NCI-H2029 (cell line): ENCODE data around the gene EHBP1.

ENCODE experiments used
- DNase-seq: peaks from one replicate; lab custom pipeline; 2025; lab: John Stamatoyannopoulos, UW

The EHBP1 gene

GRCh38 chr2:62964050-62964449, 258.5 kb downstream of the EHBP1 start:
- no peak for DNase-seq

DNA sequence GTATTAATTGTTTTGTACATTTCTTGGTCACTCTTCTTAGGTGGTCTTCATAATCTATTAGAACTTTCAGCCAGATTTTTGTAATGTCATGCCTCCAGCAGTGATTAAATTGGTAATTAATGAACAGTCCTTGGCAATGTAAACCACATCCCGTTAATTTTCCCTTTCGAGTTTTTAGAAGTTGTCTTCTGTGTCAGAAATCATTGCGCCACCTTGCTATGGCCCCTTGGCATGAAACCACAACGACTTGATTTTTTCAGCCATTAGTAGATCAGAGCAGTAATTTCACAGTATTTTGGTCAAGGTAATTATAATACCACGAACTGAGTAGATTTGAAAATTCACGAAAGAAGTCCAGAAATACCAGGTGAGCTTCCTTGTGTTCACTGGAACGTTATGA, 259.2 kb downstream of the EHBP1 start:
- DNase-seq: no peak

GRCh38 chr2:62966991-62967390, 261.5 kb downstream of the EHBP1 start:
- no peak for DNase-seq

DNA sequence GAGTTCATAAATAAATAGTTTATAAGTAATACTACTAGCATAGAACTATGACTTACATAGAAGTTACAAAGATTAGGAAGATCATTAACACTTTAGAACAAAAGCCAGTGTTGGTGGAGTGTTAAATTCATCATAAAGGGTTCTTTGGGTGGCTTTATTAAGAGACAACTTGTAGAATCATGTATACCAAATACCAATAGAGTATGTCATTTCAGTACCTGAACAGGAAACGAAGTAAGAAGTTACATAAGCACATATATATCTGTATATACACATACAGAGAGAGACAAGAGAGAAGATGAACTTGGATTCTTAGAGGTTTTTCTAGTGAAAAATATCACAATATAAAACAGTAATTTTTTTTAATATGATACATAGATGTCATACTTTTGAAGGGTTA, 262.7 kb downstream of the EHBP1 start:
- DNase-seq: no peak

GRCh38 chr2:62968668-62969067, 263.2 kb downstream of the EHBP1 start:
- no peak for DNase-seq

- no peak for DNase-seq
Measured at GRCh38 chr2:62971936-62972335, 266.4 kb downstream of the EHBP1 start.

DNA sequence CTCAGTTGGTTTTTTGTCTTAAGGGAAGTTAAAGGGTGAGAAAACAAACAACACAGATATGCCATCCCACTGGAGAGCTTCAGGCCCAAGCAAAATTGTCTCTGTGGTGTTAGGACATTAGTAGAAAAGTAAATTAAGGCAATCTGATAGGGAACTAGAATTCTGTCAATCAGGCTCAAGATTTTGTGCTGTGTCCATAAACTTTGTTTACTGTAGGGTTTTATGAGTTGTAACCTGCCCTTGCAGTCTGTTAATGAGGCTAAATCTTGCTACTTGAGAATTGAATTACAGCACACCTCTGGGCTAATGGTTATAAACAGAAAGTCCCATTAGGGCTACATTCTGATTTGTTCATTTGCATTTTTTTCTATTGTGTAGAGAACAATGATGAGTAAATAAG, 267.1 kb downstream of the EHBP1 start:
- DNase-seq: no peak

GRCh38 chr2:62974999-62975398, 269.5 kb downstream of the EHBP1 start:
- no peak for DNase-seq

DNA sequence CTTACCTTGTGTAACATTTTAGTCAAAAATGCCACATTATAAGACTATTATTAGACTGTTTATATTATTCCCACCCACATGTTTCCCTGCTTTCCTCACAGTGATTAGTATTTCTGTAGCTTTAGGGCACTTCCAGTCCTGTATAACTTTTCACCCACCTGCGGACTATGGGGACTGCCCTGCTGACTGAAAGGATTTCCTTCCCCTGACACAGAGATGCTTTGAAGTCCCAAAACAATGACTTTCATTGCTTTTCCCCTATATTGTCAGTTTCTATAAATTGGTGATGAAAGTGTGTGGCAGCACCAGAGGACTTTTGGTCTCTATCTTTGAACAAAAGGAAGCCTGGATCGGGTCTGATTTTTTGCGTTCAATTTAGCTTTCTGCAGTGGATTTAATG, 286.1 kb downstream of the EHBP1 start:
- DNase-seq: no peak

- DNase-seq: no peak
Measured at GRCh38 chr2:62992561-62992960, 287.0 kb downstream of the EHBP1 start.

GRCh38 chr2:62994206-62994605, 288.7 kb downstream of the EHBP1 start:
- no peak for DNase-seq

- no peak for DNase-seq
Measured at GRCh38 chr2:62996534-62997186, 291.1 kb downstream of the EHBP1 start.

- DNase-seq: no peak
Measured at GRCh38 chr2:62998949-62999348, 293.4 kb downstream of the EHBP1 start.

DNA sequence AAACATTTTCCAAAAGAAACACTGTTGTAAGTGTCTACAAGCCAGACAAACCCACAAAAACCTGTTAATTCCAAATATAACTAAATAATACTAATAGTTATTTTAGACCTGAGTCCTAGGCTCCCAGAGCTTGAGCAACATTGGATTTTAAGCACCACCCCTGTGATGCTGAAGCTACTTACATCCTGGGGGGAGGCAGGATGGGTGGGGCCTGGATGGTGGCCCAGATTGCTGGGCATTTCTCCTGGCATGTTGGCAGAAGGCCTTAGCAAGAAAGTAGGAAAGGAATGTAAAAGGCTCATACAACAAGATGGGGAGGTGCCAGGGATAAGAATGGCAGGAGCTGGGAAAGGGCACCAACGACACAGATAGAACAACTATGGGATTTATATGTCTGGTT, 294.4 kb downstream of the EHBP1 start:
- no peak for DNase-seq

- no peak for DNase-seq
Measured at GRCh38 chr2:63000801-63001200, 295.3 kb downstream of the EHBP1 start.

- DNase-seq: no peak
Measured at GRCh38 chr2:63001576-63001975, 296.1 kb downstream of the EHBP1 start.

DNA sequence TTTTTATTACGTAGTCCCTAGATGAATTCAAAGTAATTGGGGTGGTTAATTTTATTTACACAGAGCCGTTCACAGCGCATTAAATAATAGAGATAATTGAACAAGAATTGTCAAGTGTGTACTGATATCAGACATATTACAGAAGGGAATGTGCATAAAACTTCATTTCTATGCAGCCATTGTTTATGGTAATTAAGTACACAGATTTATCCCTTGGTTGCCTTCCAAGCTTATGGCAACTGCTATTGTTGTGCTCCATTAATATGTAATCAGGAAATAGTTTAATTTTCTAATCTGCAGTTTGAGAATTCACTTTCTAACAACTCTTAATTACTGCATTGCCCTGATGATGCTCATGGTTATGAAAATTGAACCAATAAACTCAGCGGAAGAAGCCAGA, 297.8 kb downstream of the EHBP1 start:
- no peak for DNase-seq

DNA sequence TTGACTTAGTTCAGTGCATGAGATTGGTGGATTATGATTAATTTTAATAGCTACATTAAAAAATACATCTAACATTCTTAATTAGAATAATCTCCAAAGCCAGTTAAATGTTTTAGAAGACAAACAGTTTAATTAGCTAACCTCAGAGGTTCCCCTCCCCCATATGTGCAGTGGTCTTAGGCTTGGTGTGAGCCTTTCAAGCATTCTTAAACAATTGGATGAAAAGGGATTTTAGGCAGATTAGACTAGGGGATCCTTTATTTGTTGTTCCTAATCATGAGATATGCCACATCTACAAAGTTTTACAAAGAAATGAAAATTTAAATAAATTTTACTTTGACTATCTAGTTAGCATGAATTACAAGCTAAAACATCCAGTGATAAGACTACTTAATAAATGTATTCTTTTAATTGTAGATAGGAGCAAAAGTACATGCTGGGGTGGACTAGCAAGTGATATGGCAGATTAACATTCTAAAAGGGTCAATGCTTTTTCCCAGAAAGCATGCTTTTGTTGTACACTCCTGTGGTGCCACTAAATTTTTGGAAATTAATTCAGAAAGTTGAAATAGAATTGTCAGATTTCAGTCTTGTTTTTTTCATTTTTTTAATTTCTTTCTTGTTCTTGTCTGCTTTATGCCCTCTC, 302.4 kb downstream of the EHBP1 start:
- DNase-seq: no peak

DNA sequence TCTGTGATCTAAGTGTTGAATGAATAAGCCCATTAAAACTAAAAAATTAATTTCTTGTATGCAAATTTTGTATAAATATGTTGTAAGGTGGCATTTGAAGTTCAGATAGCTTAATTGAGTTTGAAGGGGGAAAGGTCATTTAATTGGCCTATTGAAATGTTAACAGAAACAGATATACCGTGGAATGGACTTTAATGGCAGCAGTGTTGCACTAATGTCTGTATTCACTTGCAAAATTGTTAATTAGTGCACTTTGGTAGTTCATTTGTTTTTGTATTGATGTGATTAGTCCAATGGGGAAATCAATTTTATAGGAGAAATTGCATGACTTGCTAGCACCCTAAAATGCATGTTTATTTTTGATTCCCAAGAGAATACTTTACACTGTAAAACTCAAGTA, 303.3 kb downstream of the EHBP1 start:
- no peak for DNase-seq

- DNase-seq: no peak
Measured at GRCh38 chr2:63009490-63009889, 304.0 kb downstream of the EHBP1 start.

DNA sequence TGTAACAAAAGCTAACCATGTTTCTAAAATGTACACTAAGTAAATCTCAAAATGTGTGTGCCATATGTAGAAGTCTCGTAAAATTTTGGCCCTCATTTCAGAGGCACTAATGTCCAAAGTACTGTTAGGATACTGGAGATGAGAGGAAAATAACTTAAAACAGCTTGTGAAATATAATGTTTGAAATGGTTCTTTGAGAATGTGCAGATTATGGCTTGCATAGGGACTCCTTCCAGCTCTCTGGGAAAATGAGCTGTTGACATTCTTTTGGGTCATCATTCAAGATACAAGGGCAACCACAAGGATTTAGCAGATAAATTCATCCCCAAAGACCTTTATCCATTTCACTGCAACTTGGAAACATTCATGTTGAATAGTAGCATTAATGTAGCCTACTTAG, 307.0 kb downstream of the EHBP1 start:
- DNase-seq: no peak

- no peak for DNase-seq
Measured at GRCh38 chr2:63013438-63013837, 307.9 kb downstream of the EHBP1 start.

GRCh38 chr2:63015389-63015788, 309.9 kb downstream of the EHBP1 start:
- no peak for DNase-seq

GRCh38 chr2:63018439-63018838, 312.9 kb downstream of the EHBP1 start:
- DNase-seq: no peak
